OCI-LY3 (cell line): Measurements from ENCODE around the gene TSR1.

Experiments
- EZH2phosphoT487 ChIP-seq: fragments of 200-600 bp; shearing (Covaris generic); IDR thresholded peaks from 2 replicates; pipeline ENCODE4 v1.6.1; 2018; ENCODE audit warnings: antibody characterized with exemption, mixed run types, low read depth
- TF ChIP-seq, protein P1 (sequence below): fragments of 200-600, 300-600 bp; sonication (generic); IDR thresholded peaks from 2 replicates; pipeline ENCODE4 v1.5.1; 2014; ENCODE audit warnings: antibody characterized with exemption, low read length, low read depth

DNA sequence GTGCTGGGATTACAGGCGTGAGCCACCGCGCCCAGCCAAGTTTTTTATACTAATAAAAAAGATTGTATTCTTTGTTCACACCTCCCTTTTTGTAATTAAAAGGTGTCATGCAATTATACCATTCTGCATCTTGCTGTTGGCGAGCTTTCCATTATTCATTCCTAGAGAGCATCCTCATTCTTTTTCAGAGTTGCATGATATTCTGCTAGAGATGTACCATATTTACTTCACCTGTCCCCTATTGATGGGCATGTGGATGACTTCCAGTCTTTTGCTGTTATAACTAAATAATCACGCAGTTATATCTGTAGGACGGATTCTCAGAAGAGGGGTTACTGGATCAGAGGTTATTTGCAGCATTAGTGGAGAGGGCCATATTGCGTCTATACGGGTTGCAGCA is 18.1 kb upstream of the TSR1 start:
- TF ChIP-seq, protein P1, sequence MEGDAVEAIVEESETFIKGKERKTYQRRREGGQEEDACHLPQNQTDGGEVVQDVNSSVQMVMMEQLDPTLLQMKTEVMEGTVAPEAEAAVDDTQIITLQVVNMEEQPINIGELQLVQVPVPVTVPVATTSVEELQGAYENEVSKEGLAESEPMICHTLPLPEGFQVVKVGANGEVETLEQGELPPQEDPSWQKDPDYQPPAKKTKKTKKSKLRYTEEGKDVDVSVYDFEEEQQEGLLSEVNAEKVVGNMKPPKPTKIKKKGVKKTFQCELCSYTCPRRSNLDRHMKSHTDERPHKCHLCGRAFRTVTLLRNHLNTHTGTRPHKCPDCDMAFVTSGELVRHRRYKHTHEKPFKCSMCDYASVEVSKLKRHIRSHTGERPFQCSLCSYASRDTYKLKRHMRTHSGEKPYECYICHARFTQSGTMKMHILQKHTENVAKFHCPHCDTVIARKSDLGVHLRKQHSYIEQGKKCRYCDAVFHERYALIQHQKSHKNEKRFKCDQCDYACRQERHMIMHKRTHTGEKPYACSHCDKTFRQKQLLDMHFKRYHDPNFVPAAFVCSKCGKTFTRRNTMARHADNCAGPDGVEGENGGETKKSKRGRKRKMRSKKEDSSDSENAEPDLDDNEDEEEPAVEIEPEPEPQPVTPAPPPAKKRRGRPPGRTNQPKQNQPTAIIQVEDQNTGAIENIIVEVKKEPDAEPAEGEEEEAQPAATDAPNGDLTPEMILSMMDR, result no peak
- no peak for TF ChIP-seq EZH2phosphoT487
